Measurements from ENCODE around the gene NFE2L1.

Gene NFE2L1

DNA sequence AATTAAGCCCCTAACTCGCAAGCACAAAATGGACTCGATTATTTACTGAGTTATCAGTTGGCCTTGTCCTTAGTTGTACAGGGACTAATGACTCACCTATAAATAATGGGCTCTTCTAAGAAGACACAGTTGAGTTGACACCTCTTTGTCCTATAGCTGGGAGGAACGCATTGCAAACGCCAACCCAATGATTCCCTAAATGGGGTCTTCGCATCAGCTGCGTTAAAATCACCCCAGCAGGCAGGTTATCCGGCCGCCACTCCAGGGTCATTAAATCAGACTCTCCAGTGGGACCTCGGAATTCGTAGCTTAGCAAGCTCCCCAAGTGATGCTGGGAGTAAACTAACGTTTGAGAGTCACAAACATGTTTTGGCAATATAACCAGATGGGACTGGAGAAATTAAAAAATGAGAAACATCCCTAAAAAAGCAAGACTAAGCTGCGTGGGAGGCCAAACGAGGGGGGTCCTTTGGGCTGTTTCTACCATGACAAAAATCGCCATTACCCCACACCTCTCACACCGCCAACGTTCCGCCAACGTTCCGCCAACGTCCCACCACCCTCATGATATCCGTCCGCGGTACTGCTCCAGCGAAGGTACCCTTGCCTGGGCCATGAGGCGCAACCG is 932 bp upstream of the NFE2L1 start:
- no peak for DNase-seq (ENCODE audit: low spot score)

DNA sequence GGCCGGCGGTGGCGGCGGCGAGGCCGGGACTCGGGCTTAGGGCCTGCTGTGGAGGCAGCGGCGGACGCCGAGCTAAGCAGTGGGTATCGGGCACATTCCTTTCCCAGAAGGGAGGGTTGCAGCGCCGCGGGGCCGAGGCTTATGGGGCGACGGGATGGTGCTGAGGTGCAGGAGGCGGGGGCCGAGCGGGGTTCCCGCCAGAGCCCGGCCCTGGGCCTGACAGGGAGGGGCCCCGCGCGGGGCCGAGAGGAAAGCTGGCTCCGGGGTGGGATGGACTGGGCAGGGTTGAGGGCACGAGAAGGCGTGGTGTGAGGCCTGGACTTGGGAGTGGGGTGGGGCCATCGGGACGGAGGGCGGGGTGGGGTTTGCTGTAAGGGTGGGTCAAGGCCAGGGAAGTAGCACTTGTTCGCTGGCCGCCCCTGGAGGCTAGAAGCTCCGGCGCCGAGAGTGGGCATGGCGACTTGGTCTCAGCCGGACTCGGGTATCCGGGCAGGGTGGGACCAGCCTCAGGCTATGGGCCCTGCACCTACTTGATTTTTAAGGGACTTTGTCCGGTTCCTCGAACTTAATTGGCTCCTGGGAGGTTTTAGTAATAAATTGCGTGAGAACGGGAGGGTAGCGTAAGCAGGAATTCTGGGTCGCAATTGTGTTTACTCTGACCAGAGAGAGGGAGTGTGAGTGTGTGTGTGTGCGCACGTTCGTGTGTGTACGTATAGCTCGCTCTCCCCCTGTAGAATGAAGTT is 396 bp downstream of the NFE2L1 start:
- peak; percentile 91 for DNase-seq (ENCODE audit: low spot score)

GRCh38 chr17:48051283-48051682 is 3.1 kb downstream of the NFE2L1 start:
- DNase-seq (ENCODE audit: low spot score): no peak

- DNase-seq (ENCODE audit: low spot score): no peak
These were observed 3.7 kb downstream of the NFE2L1 start for GRCh38 chr17:48051706-48052486.

DNA sequence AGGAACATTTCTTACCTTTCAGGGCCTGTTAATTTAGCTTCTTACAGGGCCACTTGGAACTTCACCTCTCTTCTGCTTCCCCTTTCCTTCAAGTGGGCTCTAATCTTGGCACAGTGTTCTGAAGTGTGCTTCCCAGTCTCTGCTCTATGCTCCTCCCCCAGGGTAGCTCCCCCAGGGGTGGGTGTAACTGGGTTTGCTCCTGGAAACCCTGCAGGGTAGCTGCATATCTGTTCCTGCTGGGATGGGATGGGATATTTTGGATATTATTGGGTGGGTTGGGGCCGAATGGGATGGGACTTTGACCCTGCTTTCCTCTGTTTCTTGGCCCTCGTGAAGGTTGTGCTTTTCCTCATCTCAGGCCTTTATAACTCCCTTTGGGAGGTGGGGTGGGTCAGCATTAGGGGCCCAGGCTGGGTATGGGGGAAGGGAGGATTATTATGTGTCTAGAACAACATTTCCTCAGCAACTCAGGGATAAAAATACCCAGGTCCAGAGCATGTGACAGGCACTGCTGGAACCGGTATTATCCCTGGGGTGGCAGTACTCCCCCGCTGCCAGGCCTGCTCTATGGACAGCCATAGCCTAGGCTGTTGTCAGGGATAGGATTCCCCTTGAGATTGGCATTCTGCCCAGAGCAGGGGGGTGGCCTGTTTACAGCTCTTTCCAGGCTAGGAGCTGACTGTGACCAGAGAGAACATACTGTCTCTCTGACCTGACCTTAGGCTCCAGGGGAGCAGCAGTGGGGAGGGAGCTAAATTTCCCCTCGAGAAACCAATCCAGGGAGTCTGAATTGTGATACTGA is 5.0 kb downstream of the NFE2L1 start:
- DNase-seq (ENCODE audit: low spot score): no peak

DNA sequence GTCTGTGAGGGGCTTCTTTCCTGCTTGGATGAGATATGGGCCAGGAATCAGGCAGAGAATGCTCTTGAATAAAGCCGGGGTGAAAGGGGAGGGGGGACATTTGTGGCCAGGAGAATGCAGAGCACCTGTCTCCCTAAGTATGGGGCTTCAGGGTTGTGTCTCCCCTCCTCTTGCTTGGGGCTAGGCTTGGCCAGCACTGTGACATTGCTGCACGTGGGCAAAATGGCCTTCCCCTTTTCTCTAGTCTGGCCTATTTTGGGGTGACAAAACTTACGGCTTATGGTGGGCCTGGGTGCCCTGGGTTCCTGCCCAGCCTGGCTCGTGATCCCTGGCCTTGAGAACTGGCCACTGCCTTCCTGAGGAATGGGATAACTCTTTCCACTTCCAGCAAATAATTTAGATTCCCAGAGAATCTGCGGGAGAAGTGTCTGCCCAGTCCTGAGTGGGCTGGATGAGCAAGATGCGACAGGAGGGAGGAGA is 5.6 kb downstream of the NFE2L1 start:
- DNase-seq (ENCODE audit: low spot score): no peak

DNA sequence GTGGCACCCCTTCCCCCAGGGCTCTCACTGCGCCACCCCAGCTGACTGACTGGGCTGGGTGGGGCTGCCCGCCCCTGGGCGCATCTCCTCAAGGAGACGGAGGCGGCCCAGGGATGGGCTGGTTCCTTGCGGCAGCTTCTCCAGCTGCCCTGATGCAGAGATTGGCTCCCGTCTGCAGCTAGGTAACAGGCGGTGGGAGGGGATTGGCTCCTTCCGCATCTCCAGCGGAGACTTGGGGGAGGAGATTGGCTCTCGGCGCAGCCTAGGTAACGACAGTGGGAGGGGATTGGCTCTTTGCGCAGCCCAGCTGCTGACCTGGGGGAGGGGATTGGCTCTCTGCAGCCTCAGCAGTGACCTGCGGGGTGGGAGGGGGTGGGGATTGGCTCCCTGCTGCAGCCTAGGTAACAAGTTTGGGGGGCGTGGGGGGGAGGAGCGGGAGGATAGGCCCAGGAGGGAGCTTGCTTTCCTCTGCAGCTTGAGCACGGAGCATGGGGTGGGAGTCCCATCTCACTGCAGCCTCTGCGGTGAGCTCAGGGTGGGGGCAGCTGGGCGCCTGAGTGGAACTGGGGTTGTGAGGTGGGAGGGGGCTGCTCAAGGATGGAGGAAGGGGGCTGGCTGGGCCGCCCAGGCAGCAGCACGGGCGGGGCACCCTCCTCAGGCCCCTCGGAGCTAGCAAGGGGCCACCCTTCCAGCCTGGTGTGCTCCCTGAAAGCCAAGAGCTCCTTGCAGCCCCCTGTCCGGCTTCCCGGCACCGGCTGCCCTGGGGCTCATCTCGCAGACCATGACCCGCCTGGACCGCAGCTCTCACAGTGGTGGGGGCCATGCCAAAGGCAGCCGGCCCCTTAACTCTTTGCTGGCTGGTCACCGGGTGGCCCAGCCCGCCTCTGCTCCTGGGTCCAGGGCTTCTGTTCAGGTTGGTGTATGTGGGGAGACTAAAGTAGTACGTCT is 6.4 kb downstream of the NFE2L1 start:
- DNase-seq (ENCODE audit: low spot score): no peak

GRCh38 chr17:48055531-48056245 is 7.5 kb downstream of the NFE2L1 start:
- peak; percentile 42 for DNase-seq (ENCODE audit: low spot score)

GRCh38 chr17:48056246-48056745 is 8.1 kb downstream of the NFE2L1 start:
- DNase-seq (ENCODE audit: low spot score): no peak

GRCh38 chr17:48056879-48057278 is 8.7 kb downstream of the NFE2L1 start:
- DNase-seq (ENCODE audit: low spot score): no peak

DNA sequence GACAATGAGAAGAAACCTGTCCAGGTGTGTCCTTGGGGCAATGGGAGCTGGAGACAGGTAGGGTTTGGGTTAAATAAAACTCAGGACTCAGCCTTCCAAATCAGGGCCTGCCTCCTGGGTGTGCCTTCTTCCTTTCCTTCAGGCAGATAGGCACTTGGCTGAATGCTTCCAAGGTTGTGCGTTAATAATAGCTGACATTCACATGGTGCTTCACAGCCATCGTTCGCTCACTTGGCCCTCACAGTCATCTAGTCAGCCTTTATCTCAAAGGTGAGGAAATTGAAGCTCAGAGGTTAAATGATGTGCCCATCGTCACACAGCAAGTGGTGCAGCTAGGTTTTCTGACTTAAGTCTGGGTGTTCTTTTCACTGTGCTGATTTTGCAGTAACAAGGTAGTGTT is 9.5 kb downstream of the NFE2L1 start:
- DNase-seq (ENCODE audit: low spot score): no peak

- no peak for DNase-seq (ENCODE audit: low spot score)
These were observed 10.4 kb downstream of the NFE2L1 start for GRCh38 chr17:48058393-48059124.

GRCh38 chr17:48059125-48059668 is 11.0 kb downstream of the NFE2L1 start:
- DNase-seq (ENCODE audit: low spot score): no peak

DNA sequence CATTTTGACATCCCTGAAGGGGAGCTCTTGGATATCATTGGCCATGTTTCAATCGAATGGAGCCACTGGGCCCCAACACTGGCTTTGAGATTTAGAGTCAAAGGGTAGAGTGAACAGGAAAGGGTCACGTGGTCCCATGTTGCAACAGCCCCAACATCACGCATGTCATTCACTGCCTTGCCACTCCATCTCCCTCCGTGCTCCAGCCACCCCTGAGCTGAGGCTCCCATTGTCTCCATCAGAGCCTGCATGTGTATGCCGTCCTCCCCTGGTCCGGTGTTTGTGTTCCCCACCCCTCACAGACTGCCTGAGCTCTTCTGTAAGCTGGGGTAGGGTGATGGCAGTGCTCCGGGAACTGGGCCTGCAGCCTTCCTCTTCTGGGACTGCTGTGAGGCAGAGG is 12.1 kb downstream of the NFE2L1 start:
- DNase-seq (ENCODE audit: low spot score): no peak

- no peak for DNase-seq (ENCODE audit: low spot score)
These were observed 14.1 kb downstream of the NFE2L1 start for GRCh38 chr17:48062273-48062672.

- no peak for DNase-seq (ENCODE audit: low spot score)
These were observed 16.5 kb downstream of the NFE2L1 start for GRCh38 chr17:48064638-48065037.

DNA sequence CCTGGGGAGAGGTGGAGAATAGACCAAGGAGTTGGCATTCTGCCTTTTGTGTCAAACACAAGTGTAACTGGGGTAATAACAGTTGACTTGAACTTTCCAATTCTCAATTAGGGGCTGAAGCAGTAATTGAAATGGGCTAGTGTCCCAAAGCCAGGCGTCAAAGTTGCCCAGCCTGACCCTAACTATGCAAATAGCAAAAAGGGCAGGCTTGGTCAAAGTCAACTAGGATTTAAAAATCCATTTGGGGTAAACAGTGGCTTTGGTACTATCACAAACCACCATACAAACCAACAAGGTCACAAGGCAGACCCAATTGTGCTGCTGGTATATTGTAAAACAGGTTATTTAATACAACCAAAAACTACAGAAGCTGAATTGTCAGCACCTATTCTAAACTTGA is 18.0 kb downstream of the NFE2L1 start:
- no peak for DNase-seq (ENCODE audit: low spot score)

DNA sequence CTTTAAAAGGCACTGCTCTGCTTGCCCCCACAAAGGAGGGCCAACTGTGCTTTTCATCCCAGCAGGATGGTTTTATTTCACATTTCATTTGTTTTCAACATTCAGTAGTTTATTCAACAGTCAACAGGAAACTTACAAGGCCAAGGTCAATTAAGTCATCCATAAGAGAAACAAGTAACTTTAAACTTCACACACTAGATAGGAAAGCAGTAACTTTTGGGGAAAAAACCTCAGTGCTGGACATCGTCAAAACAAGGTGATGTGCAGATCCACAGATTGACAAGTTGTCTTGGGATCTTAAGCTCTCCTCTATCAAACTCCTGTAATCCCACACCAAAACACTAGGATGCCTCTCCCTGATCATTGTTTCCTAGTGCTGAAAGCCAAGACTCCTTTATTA is 18.5 kb downstream of the NFE2L1 start:
- DNase-seq (ENCODE audit: low spot score): no peak

- no peak for DNase-seq (ENCODE audit: low spot score)
These were observed 19.1 kb downstream of the NFE2L1 start for GRCh38 chr17:48067245-48067644.

All from LoVo (cell line).